Stimulated activated CD4-positive, alpha-beta T cell treated with anti-CD3 and anti-CD28 coated beads, TNF-alpha, amount 100 ng/mL, for 48 hours (primary cell): ENCODE measurements around the gene PLVAP.

Experiments
- DNase-seq, 3 donors: peaks; one replicate each; pipeline ENCODE4 v3.0.0-alpha.2; 2020; ENCODE audit warnings: low read depth in 3 of 3

Gene PLVAP

DNA sequence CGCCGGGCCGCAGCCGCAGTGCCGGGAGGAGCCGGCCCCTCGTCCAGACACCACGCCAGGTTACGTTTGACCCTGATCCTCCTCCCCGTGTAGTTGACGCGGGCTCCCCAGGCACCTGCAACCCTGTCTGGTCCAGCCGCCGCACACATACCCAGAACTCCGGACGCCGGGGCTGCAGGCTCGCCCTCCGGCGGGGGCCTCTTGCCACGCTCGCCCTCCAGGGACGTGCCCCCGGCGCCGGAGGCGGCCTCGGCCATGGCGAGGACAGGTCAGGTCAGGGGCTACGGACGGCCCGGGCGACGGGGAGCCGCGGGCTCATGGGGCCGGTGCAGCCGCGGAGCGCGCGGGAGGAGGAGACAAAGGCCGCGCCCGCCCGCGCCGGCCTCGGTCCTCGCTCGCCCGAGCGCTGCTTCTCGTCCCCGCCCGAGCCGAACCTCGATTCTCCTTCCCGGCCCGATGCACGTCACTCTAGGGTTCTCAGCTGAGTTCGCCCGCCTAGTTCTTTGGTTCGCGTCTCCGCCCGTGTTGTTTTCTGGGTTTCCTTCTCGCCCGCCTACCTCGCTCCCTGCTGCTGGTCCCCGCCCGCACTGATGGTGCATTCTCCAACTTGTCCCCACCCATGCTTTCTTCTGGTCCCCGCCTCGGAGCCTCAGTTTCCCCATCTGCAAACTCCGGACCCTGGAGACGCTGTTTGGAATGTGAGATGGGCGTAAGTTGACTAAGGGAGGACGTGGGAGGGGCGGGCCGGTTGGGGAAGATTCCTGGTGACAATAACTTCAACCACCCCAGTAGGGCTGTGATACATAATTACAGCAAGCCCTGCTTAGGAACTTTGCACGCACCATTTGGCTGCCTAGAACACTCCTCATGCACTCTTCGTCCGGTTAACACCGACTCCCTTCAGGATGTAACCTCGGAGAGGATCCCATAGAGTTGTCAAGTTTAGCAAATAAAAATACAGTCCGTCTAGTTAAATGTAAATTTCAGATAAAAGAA is 42.4 kb downstream of the PLVAP start, which contains the start of gene ANO8:
ANO8 (minus strand) TSS at position 442 of the 996 bp plus-strand sequence; CDS start at position 257, 185 bp downstream.
- peak; percentile 92 to 95 (median 94) for DNase-seq

DNA sequence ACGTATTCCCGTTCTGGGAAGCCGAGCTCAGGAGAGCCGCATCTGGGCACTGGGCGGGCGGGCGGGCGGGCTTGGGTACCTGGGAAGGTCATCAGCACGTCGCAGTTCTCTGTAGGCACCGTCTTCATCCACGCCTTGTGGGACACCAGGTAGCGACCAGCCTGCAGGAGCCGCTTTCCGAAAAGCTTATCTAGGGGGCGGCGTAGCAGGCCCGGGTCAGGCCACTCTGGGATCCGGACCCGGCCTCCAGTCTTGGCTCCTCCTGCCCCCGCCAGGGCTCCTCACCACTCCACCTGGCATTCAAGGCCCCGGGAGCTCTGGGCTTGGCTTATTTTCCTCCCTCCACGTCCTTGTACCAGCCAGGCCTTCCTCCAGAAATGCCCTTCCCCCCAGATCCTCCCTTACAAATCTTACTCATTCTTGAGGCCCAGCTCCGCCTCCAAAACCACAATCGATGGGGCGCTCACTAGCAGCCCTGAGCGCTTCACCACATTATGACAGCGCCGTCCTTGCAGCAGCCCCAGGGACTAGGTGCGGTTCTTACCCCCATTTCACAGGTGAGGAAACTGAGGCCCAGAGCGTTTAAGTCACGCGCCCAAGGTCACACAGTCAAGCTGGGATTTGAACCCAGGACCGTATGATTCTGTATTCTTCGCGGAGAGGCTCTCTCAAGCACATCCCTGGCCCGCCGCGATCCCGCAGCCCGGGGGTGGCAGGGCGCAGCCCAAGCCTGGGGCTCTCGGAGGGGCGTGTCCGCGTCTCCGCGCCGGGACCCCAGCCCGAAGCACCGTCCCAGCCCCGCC is 43.3 kb downstream of the PLVAP start:
- DNase-seq = peak in 2 of 3 donors; percentile 69 to 73

GRCh38 chr19:17332677-17333581 is 44.2 kb downstream of the PLVAP start:
- DNase-seq = peak in 1 of 3 donors; percentile 63

DNA sequence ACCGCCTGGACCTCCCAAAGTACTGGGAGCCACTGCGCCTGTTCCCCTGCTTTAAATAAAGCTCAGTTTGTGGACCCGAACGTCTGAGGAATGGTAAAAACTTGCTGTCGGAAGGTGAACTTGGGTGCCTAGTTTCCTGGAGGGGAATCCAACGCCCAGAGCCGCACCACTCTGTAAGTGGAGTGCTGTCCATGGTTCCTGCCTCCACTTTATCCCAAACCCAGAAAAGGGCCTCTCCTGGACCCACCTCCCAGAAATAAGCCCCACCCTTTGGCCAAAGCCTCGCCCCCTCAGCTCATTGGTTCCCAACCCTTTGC is 44.8 kb downstream of the PLVAP start:
- no peak for DNase-seq

- DNase-seq = no peak
These were observed 46.0 kb downstream of the PLVAP start for GRCh38 chr19:17331045-17331558.

- no peak for DNase-seq
These were observed 46.7 kb downstream of the PLVAP start for GRCh38 chr19:17330262-17331044.

DNA sequence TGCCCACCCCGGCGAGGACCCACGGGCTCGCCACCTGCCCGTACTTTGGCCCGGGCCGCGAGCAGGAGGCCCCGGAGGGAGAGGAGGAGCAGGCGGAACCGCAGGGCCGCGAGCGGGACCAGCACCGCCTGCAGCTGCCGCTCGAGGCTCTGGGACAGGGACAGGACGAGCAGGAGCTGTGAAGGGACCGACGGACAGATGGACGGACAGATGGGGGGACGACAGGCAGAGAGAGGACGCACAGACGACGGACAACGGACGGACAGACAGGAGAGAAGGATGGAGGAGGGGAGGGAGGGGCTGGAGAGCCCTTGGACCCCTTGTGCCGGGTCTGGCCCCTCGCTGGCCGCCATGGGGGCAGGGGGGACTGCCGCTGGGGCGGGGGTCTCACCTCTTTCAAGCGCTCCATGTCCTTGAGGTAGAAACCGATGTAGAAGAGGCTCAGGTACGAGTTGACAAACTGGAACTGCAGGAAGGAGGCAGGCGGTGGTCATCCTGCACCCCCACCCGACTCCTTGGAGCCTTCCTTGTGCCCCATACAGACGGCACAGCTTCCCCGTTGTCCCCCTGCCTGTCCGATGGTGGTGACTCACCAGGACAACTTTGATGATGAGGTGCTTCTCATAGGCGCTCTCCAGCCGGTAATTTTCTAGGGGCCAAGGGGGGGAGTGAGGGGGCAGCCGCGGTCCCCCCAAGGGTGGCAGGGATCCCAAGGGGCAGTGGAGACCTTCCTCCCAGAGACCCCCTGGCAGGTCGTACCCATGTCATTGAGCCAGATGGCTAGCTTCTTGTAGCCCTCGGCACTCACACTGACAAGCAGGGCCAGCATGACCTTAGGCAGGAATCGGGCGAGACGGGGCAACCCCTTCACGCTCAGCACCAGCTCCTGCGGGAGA is 47.5 kb downstream of the PLVAP start:
- no peak for DNase-seq

GRCh38 chr19:17328517-17329365 is 48.4 kb downstream of the PLVAP start:
- no peak for DNase-seq

DNA sequence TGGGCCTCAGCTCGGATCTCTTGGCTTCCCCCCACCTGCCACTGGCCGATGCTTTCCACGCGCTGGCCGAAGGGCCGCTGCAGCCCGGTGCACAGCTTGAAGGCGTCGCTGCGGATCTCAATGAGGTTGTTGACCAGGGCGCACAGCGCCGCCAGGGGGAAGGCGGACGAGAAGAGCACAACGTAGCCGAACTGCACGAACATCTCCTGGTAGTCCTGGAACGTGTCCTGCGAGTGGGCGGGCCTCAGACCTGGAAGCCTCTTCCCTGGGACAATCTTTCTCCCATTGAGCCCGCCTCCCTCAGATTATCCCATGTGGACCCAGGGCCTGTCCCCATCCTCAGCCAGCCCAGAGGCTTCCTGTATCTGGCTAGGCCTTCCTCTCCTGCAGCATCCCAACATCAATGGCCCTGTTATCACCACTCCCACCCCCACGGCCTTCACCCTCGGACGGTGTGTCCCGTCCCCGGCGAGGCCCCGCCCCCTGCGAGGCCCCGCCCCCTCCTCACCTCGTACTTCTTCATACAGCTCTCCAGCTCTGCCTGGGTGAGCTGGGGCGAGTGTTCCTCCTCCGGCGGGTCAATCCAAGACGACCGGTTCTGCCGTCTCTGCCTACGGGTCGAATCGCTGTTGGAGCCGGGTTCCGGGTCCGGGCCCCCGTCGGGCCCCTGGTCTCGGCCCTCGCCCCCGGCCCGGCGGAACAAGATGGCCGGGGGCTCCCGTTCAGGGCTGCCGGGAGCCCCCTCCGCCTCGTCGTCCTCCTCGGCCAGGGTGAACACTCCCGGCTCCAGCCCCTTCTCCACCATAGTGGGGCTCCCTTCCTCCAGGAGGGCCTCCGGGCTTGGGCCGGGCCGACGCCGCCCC is 49.3 kb downstream of the PLVAP start:
- DNase-seq = peak in 1 of 3 donors; percentile 61

GRCh38 chr19:17327068-17327653 is 50.0 kb downstream of the PLVAP start:
- DNase-seq = no peak

- DNase-seq = no peak
These were observed 50.6 kb downstream of the PLVAP start for GRCh38 chr19:17326595-17326966.

GRCh38 chr19:17325881-17326594 is 51.1 kb downstream of the PLVAP start:
- DNase-seq = no peak

DNA sequence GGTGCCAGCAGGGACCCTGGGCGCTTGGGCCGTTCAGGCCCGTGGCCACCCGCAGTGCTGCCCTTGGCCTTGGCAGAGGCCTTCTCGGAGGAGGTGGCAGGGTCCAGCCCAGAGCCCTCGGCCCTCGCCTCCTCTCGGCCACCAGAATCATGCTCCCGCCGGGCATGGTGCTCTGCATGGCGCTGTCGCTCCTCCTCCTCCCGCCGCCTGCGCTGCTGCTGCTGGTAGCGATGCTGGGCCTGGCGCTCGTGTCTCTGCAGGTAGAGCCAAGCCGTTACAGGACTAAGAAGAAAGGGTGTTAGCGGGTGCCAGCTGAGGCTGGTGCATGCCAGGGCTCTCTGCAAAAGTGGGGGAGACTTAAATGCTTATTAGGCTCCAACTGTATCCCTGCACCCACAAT is 52.0 kb downstream of the PLVAP start:
- no peak for DNase-seq

- no peak for DNase-seq
These were observed 52.6 kb downstream of the PLVAP start for GRCh38 chr19:17324357-17325114.

DNA sequence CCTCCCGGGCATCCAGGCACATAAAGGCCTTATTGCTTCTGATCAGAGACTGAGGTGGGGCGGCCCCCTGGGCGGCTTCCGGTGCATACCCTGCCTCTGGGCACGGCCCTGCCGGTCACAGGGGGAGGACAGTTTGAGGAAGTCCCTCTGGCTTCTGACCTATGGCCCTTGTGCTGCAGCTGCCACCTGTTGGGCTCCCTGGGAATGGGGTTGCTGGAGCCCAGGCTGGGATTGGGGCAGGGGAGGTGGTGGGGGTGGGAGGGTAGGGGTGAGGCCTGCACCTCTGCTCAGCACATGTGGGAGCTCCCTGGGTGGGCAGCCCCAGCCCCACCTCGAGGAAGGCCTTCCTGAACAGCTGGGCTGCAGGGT is 53.2 kb downstream of the PLVAP start:
- DNase-seq = no peak
